Occipital lobe (tissue), 2 donors: ENCODE measurements around the gene MS4A8. TPM values are rescaled to one million over a fixed set of nuclear protein-coding genes. Genes with fewer than 3 reads are reported as not detected.
"Not testable (repeated sequence)": the region's sequence is repeated elsewhere in the genome, so short reads cannot be mapped to it uniquely, and the experiment has no call there.

Experiments used
- DNase-seq: peaks from one replicate; lab custom pipeline; 2025; lab: John Stamatoyannopoulos, UW
- total RNA-seq: library from RNA; depleted of rRNA; stranded (reverse); fragments of >200 nt; gene quantifications from one replicate; pipeline ENCODE4 v1.2.3, GENCODE V29; 2014

MS4A8 gene
- total RNA-seq, 1 donor from 2014 or later = not detected

DNA sequence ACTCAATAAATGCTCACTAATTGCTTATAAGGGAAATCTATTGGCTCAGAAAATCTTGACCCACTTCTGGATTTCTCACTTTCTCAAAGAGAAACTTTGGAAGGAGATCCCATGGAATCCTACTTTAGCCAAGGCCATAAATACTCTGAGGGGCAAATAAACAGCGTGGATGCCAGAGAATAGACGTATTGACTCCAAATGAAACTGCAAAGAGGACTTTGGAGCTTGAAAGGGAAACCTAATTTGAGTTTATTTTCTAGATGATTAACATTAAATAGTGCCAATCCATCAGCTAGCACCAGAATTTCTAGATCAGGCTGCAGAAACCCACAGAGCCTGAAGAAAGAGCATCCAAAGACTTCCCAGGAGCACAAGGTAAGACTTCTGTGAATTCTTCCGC is 25.0 kb downstream of the MS4A8 start, which contains the start of gene MS4A18:
TSS of gene MS4A18 (plus strand) at position 301 of the 400 bp plus-strand sequence.
- DNase-seq = no peak

DNA sequence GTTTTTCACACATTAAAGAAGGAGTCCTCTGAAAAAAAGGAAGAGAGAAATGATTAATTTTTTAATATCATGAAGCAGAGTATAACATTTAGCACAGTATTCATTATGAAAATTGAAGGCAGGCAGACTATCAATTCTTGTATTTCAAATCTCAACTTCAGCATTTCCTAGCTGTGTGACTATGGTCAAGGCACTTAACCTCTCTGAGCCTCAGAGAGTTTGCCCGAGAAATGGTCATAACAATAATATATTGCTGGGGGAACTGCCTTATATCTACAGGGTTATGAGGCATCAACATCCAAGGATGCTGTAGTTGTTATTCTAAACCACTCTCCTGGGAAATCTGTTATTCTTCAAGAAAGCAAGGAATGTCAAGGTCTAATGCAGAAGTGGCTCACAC is 26.2 kb downstream of the MS4A8 start:
- no peak for DNase-seq

DNA sequence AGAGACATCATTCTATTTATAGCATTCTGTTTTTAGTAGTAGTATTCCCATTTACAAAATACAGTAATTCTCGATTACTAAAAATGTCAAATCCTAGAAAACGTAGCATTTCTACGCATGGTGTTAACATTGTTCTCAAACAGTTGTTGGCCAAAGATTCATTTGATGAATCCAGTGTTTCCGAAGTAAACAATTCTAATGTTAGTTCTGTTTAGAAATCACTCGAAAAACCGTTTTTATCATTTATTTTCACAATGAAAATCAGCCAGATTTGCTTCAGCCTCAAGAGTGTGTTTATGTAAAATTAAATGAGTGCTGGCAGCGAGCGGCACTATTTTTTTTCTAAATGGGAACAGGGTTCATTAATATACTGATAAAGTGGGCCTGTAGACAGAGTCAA is 32.2 kb downstream of the MS4A8 start:
- no peak for DNase-seq

DNA sequence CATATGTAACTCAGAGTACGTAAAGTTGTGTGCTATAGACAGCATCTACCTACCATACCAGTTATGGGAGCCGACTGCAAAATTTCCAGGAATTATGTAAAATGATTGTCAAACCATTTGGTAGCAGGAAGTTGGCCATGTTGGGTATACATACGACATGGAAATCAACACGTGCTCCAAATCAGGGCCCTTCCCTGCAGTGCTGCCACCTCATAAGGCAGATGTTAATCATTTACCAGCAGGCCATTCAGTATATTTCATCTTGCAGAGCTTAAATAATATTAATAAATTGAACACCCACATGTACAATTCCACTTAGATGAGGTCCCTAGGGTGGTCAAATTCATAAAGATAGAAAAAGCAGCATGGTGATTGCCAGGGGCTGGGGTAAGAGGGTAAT is 34.9 kb downstream of the MS4A8 start:
- no peak for DNase-seq

DNA sequence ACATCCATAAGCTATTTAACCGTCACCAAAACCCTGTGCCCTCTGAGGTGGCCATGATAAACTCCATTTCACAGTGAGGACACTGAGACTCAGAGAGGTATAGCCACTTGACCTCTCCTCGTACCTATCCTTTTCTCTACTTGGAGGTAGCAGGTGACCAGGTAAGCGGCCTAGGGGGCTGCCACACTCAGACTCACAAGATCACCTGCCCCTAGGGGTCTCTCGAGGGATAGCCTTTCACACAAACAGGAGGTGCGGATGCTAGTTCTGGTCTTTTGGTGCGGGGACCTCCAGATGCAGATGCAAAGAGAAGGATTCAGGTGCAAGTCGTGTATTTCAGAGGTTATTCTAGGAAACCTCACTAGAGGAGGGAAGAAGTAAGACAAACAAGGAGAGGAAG is 39.7 kb downstream of the MS4A8 start:
- DNase-seq = no peak

DNA sequence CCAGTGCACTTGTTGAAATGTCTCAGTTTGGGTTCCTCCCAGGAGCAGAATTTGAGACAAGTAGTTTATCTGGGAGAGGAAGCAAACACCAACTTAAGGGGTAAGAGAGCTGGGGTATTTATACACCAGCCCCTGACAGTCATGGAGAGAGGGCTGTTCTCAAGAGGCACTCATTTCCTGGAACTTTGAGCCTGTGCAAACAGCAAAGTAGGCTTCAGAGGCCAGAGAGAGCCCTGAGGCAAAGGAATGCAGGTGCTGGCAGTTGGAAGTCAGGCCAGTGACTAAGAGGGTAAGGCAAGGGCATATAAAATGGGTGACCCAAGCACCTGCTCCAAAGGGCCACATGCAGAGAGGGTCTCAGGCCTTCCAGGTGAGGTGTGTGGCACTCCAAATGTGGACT is 41.2 kb downstream of the MS4A8 start:
- DNase-seq = no peak

DNA sequence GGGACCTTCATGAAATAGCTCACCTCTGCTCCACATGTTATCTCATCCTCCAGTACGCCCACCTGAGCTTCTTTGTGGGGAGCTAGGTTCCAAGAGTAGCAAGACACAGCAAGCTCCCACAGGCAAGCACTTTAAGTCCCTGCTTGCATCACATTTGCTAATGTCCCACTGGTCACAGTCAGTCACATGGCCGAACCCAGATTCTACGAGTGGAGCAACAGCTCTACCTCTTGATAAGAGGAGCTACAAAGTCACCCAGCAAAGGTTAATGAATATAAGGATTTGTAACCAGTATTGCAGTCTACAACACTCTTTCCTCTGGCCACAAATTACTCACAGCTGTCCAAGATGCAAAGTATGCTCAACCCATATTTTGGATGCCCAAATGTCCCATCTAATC is 42.0 kb downstream of the MS4A8 start:
- no peak for DNase-seq

DNA sequence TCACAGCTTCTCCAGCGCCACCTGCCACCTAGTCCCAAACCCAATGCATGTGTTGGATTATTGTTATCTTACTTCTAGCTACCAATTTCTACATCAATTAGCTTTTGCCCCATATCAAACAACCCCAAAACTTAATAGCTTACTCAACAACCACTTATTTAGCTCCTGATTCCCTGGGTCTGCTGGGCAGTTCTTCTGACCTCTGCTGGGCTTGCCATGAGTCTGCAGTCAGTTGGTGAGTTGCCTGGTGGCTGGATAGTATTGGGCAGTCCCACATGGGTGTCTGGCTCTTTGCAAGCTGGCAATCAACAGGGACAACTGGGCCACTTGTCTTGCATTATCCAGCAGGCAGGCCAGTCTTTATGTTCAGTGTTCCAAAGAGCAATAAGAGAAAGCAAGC is 43.6 kb downstream of the MS4A8 start:
- DNase-seq = no peak

DNA sequence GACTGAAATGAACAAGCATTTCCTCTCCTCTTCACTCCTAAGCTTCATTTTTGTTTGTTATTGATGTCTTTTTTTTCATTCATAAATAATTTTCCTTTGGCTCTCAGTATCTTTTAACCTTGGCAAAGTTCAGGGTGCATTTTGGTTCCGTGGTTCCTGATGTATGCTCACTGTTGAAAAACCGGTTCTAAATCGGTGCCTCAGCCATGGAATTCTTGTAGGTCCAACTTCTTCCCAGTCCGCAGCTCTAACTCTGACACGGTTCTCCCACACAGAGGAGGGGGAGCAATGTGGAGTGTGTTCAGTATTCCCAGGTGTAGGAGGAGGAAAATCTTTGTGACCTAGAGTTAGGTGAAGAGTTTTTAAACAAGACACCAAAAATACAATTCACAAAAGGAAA is 44.7 kb downstream of the MS4A8 start:
- DNase-seq = no peak

DNA sequence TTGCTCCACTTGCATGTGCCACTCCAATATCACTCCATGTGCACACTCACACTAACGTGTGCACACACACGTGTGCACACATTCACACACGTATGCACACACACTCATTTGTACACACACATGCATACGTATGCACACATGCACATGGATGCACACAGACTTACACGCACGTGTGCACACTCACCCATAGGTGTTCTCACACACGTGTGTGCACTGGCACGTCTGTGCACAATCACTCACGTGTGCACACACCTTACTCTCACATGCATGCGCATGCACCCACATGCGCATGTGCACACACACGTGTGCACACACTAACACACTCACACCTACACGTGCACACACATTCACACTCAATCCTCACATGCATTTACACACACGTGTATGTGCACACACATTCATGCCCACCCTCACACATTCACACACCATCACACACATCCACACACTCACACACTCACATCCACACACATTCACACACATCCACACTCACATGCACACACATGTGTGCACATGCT is 48.0 kb downstream of the MS4A8 start:
- DNase-seq = no peak

DNA sequence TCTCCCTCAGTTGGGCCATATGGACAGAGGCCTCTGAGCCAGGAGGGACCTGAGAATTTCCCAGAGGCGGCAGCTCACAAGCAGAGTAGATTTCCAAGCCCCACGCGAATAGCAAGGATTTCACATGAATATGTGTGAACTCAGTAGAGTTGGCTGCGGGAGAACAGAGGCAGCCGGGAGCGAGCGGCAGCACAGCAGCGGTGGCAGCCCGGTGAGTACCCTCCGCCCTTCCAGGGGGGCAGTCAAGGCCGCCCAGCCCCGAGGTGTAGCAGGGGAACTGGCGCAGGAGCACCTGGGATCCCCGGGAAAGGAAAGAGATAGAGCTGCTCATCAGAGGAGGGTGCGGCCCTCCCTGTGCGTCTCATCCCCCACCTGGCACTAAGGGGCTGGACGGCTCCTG is 48.8 kb downstream of the MS4A8 start:
- no peak for DNase-seq

DNA sequence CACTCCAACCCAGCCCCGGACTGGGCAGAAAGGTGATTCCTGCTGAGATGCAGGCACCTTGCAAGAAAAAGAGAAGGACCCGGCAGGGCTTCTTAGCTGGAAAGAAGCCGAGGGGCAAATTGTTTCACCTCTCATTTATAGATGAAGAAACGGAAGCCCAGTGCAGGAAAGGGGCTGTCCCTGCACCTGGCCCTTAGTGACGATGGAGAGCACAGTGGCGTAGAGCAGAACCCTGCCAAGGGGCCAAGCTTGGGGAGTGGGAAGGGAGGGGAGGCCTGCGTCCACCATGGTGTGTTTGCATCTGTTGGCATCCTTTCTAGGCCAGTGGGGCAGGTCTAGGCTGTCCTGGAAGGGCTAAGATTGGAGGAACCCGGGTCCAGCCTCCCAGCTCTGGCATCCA is 49.4 kb downstream of the MS4A8 start:
- no peak for DNase-seq

DNA sequence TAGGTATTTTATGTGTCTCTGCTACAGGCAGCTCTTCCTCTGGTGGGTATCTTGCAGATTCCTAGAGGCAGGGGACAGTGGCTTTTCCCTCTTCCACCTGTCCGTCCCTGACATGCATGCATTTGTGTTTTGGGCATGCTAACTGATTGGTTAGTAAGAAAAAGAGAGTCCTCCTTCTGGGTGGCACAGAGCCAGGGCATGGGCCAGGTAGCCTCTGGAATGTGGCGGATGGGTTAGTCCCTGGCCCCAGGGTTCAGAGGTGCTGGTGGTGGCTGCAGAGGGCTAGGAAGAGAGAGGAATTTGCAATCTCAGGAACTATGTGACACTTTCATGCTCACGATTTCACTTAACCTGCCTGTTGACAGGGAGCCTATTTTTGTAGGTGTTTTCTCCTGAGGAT is 51.5 kb downstream of the MS4A8 start:
- no peak for DNase-seq

DNA sequence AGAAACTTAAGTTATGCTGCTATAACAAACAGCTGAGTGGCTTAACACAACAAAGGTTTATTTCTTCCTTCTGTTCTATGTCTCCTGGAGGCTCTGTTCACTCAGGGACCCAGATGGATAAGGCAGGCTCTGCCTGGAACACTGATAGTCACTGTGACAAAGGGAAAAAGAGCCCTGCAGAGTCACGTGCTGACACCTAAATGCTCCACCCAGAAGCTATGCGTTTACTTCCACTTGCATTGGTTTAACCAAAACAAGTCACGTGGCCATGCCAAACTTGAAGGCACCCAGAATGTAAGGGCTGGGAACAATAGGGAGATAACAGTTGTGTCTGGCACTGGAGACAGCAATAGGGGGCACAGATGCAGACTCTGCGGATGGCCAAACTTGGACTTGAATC is 53.9 kb downstream of the MS4A8 start:
- DNase-seq = no peak

DNA sequence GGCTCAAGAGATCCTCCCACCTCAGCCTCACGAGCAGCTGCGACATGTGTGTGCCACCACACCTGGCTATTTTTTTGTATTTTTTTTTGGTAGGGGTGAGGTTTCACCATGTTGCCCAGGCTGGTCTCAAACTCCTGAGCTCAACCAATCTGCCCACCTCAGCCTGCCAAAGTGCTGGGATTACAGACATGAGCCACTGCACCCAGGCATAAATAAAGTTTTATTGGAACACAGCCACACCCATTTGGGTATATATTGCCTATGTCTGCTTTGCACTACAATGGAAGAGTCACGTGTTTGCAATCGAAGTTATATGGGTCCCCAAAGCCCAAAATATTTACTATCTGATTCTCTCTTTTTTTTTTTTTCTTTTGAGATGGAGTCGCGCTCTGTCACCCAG is 55.5 kb downstream of the MS4A8 start:
- DNase-seq = no peak

DNA sequence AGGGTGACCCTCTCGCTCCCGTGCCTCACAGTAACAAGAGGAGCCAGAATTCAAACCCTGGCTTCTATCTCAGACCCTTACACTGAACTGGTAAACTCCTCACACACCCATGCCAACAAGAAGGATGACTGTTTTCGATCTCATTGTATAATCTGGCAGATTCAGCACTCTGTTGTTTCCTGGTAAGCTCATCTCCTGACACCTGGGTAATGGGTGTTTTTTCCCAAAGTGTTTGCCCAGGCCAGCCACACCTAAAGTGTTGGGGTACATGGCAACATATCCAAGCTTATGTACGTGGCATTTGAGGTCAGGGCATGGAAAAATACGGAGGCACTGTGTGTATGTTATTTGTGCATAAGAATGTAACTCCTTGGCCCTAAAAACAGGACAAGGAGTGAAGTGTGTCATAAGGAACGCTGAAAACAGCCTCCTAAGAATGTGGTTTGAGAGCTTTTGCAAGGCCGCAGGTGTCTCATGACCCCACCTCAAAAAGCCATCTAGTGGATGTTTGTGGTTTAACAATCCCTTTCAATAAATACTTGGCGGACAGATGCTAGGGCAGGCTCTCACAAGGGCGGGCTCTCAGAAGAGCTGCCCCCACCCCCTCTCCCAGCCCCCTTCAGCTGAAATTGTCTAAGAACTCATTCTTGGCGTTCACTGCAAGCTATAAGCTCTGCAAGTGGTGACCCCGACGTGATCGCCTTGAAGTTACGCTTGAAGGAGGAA is 57.1 kb downstream of the MS4A8 start, which contains the start of gene MS4A15:
TSS of gene MS4A15 (plus strand) at position 561 of the 726 bp plus-strand sequence. CDS start 6,867 bp downstream, outside the sequence.
- no peak for DNase-seq

DNA sequence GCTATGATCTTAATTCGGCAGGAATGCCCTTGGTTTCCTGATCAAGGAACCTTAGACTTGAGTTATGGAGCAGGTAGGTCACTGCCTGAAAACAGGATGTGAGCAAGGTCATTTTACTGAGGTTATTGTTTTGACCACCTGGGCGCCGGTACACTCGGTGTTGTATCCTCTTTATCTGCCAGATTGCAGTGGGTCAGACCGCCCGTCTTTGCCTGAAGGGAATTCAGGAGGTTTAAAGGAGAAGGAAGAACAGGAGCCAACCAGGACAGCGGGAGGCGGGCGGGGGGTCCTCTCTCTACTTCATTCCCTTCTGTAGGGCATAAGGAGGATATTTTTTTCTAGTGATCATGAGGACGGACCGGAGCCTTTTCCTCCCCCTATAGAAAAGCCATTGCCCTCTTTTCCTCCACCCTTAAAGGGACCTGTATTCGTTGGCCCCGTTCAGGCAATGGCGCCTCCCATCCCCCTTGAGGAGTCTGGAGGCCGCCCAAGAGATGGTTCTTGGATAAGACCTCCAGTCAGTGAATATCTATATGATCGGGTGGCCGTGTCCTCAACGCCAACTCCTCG is 57.9 kb downstream of the MS4A8 start:
- no peak for DNase-seq

DNA sequence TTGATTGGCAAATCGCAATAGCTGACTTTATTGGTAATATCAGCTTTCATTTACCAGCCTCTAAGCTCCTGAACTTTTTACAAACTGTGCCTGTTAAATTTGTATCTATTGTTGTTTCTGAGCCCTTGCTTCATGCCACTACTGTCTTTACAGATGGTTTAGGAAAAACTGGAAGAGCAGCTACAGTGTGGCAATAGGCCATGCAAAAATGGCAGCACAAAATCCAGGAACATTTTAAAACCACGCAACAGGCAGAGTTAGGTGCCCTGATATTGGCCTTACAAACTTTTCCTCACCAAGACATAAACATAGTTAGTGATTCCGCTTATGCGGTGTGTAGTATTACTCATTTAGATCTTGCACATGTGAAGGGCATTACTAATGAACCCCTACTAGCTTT is 59.3 kb downstream of the MS4A8 start:
- DNase-seq = not testable (repeated sequence)

DNA sequence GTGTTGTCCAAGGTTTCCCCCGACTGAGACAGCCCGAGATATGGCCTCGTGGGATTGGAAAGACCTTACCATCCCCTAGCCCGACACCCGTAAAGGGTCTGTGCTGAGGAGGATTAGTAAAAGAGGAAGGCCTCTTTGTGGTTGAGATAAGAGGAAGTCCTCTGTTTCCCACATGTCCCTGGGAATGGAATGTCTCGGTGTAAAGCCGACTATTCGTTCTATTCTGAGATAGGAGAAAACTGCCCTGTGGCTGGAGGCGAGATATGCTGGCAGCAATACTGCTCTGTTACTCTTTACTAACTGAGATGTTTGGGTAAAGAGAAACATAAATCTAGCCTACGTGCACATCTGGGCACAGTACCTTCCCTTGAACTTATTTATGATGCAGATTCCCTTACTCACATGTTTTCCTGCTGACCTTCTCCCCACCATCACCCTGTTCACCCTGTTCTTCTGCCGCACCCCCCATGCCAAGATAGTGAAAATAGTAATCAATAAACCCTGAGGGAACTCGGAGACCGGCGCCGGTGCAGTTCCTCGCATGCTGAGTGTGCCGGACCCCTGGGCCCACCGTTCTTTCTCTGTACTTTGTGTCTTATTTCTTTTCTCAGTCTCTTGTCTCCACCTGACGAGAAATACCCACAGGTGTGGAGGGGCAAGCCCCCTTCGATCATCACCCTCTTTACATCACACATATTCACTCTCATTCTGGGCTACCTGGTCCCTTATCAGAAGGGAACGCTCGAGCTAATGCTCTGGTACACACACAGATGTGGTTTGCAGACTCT is 60.2 kb downstream of the MS4A8 start:
- DNase-seq = not testable (repeated sequence)

DNA sequence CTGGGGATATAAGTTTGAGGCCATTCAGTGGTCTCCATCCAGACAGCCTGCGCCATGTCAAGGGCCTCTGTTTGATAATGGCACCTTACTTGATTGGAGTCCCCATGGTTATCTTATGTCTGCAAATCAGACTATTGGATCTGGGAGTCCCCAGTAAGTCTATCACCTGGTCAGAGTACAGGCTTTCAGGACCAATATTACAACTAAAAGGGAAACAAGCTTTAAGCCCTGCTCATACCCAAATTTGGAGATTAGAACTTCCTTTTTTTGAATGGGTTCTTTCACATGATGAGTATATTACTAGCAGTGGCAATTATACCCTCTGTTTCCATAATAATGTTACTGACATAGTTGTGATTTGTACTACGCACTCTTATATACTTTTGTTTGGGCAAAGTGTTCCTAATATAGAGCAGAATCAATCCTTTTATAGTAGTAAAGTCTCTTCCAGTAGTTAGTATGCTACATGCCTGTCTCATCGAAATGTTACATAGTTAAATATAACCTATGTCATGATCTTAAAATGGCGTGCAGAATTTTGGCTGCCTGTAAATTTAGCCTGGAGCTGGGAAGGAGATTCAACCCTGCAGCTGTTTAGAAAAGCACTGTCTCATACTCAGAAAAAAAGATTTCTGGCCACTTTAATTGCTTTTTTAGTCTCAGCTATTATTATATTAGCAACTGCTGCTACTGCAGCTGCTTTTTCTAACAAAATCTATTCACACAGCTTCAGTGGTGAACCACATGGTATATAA is 62.2 kb downstream of the MS4A8 start:
- no peak for DNase-seq

DNA sequence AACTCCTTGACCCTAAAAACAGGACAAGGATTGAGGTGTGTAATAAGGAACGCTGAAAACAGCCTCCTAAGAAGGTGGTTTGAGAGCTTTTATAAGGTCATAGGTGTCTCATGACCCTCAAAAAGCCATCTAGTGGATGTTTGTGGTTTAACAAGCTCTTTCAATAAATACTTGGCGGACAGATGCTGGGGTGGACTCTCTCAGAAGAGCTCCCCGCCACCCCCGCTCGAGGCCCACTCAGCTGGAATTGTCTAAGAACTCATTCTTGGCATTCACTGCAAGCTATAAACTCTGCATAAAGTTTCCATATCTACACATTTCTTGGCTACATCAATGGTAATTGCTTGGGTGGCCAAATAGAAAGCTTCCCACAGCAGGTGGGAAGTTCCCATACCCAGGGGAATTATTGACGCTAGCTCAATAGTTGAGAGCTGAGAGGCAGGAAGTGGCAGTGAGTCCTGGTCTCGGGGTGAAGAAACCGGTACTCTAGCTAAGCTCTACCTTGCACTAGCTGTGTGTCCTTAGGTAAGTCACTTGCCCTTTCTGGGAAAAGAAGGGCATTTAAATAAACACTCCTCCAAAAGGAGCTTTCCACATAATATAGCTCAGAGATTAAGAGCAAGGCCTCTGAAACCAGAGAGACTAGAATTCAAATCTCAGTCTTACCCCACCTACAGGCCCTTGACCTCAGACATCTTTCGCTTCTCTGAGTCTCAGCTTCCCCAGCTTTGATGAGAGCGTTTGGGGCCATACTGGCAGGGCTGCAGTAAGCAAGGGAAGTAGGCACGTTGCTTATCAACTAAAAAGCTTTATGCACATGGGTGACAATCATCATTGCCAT is 63.7 kb downstream of the MS4A8 start:
- DNase-seq = no peak
